ENCODE measurements around the gene HMGCS1.
"Not testable (repeated sequence)": the region's sequence is repeated elsewhere in the genome, so short reads cannot be mapped to it uniquely, and the experiment has no call there.

The HMGCS1 gene

DNA sequence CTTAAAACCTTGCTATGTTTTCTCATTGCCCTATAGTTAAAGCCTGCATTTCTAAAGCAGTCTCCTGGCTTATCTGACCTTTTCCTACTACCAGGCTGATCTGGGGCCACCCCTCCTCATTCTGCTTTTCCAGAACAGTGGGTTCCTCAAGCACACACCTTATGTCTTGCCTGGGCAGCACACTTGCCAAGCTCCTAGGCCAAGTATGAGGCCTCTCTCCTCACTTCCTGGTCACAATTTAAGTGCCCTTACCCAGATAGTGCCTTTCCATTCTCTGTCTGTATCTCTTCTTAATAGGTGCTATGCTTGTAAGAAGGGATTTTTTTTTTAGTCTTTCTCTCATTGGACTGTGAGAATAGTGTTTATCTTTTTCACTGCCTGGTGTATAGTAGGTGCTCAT, 39.7 kb downstream of the HMGCS1 start:
- DNase-seq = no peak

DNA sequence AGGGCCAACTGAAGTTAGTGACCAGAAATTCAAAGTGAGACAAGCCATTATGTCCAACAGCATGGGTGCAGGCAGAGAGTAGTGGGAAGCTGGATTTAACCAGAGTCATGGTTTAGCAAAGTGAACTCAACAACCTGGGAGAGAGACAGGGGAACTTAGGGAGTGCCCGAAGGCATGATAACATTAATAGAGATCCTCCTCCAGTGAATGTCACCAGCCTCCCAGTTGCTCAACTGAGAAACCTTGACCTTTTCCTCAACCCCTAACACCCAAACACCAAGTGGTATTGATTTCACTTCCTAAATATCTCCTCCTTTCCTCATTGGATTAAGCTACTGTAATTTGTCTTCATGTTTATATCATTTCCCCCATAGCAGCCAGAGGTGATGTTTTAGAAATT, 42.6 kb downstream of the HMGCS1 start:
- peak; percentile 64 to 68 for DNase-seq

DNA sequence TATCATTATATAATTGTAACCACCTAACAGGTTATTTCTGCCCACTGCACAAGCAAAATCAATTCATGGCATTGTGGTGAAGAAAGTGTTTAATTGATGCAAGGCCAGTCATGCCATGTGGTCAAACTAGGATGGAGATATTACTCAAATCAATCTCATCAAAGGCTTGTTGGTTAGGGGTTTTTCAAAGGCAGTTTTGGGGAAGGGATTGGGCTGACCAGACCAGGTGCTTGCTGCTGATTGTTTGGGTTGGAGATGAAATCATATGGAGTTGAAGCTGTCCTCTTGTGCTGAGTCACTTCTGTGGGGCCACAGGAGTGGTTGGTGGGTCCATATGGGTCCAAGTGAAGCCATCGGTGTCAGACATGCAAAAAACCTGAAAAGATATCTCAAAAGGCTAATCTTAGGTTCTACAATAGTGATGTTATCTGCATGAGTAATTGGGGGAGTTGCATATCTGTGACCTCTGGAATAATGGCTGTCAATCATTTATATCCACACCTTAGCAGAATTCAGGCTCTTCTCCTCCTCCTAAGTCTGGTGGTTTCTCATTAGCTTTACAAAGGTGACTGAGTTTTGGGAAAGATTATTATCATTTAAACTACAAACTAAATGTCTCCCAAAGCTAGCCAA, 44.9 kb downstream of the HMGCS1 start:
- DNase-seq = no peak

DNA sequence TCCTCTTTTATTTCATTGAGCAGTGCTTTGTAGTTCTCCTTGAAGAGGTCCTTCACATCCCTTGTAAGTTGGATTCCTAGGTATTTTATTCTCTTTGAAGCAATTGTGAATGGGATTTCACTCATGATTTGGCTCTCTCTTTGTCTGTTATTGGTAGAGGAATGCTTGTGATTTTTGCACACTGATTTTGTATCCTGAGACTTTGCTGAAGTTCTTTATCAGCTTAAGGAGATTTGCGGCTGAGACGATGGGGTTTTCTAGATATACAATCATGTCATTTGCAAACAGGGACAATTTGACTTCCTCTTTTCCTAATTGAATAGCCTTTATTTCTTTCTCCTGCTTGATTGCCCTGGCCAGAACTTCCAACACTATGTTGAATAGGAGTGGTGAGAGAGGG, 50.9 kb downstream of the HMGCS1 start:
- DNase-seq = not testable (repeated sequence)

DNA sequence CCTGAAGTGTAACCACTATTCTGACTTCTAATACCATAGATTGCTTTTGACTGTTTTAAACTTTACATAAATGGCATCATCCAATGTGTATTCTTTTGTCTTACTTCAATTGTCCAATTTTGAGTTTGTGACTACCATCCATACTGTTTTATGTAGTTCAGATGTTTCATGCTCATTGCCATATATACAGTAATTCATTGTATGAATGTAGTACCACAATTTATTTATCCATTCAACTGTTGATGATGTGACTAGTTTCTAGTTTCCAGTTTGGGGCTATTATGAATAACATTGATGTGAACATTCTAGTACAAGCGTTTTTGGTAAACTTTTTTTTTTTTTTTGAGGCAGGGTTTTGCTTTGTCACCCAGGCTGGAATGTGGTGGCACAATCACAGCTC, 55.1 kb downstream of the HMGCS1 start:
- no peak for DNase-seq

DNA sequence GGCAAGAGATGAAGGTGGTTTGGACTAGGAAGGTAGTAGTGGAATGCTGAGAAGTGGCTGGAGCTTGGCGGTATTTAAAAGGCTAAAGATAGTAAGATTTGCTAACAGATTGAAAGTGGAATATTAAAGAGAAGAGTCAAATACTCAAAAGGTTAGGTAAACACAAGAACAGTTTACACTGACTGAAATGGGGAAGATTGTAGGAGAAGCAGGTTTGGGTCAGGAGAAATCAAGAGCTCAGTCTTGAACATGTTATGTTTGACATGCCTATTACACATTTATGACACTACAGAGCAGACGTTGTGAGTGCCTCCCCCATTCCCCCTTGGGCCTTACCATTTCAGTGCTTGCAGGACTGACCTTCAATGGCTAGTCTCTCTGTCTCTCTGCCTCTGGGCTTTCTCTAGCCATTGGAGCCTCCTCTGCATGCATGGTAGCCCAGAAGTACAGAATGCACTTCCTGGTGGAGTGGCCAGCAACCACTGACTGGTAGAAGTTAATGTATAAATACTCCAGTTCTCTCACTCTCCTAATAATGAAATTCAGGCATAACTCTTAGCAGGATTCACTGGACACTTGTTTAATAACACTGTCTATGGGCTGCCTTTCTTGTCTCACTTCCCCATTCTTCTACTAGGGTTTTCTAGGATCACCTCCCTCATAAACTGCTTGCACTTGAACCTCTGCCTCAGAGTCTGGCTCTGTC, 56.8 kb downstream of the HMGCS1 start:
- no peak for DNase-seq

DNA sequence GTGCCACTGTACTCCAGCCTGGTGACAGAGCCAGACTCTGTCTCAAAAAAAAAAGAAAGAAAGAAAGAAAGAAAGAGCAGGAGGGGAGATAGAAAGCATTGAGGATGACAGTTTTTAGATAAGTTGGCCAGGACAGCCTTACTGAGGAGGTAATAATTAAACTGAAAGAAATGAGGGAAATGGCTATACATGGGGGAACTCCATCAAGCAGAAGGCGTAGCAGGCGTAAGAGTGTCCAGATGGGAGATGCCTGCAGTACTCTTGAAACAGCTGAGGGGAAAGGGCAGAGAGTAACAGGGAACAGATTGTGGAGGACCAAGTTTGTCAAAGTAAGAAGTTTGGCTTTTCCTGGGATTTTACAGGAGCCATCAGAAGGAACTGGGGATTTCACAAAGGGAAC, 57.5 kb downstream of the HMGCS1 start:
- no peak for DNase-seq

DNA sequence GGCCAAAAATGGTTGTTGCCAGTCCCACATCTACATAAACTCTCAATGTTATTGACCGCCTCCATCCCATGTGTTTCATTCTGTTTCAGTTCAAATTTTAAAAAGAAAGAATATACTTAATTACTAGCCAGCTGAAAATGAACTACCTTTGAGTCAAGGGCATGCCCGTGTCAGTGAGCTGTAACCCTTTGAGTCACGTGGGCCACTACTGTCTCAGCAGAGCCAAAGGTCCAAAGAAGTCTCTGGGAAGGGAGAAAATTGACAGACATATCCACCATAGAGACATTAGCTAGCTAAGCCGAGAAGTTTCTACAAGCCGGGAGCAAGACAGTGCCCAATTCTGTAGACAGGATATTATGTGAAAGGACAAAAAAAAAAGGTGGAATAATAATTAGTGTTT, 61.5 kb downstream of the HMGCS1 start:
- DNase-seq = no peak

DNA sequence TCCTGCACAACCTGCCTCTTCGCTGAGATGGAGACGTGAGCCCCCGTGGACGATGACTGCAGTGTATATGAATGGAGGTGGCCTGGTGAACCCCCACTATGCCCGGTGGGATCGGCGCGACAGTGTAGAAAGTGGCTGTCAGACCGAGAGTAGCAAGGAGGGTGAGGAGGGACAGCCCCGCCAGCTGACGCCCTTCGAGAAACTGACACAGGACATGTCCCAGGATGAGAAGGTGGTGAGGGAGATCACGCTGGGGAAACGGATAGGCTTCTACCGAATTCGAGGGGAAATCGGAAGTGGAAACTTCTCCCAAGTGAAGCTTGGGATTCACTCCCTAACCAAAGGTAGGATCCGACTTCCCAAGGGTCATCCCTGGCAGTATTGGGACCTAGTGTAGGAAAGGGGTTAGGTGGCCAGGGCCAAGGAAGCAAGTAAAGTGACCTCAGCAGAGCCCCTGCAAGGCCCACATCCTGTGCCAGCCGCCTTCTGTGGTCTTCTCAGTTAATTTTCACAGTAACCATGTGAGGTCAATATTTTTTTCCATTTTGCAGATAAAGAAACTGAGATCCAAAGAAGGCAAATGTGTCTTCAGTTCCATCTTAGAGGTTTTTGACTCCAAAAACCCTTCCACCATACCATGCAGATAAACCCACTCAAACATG, 67.4 kb downstream of the HMGCS1 start:
- DNase-seq = no peak

DNA sequence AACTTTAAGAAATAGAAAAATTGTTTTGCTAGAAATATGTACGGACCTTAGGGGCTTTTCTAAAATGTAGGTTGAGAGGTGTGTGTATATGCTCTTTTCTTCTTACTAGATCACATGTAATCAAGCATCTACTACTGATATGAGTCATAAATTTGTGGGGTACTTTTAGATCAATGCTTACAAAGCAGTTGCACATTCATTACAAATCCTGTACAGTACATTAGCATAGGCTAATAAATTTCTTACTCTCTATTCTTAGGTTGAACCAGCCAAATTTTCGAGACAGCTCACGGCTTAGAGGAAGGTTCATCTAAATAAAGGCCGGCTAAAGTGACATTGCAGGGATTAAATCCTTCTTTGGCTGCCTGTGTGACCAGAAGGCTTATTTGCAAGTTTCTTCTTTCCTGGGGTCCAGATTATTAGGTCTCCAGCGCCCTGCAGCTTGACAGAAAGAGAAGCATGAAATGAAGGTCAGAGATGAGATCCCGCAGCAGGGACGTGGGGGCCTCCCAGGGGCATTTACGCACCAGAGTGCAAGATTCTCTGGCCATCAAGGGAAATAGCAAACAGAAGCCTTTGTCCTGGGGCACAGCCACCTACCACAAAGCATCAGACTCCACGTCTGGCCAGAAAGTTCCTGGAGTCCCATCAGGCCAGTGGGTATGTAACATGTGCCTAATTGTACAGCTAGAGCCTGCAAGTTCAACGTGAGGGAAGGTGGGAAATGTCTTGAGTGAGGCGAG, 68.2 kb downstream of the HMGCS1 start:
- no peak for DNase-seq

DNA sequence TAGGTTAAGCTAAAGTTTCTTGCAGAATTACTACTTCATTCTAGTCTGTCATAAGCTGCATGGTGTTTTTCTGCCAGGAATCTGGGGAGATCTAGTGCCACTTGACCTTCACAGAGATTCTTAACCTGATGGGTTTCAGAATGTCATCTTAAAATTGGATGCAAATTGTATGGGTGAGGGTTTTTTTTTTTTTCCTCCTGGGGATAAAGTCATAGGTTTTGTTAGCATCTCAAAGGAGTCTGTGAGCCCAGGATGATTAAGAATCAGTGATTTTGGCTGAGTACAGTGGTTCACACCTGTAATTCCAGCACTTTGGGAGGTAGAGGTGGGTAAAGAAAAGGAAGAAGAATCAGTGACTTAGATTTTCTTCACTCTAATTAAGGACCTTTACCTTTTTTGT, 69.9 kb downstream of the HMGCS1 start:
- DNase-seq = no peak

DNA sequence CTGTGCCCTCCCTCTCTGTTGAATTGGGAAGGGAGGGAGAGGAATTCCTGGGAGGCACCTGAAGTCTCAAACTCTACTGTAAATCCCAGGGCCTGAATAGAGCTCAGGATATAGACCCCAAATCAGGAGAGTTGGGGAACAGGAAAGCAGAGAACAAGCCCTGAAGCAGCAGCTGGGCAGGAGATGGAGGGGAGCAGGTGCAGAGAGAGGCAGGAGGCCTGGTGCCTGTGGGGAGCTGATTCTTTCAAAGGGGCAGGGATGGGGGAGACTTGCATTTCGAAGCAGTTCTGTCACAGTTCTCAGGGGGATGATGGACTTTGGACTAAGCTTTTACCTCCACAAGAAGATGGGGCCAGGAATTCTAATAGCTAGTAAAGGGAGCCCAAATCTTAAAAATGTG, 71.0 kb downstream of the HMGCS1 start:
- DNase-seq = no peak
